ENCODE data around the gene PLEKHA7.

PLEKHA7 gene

DNA sequence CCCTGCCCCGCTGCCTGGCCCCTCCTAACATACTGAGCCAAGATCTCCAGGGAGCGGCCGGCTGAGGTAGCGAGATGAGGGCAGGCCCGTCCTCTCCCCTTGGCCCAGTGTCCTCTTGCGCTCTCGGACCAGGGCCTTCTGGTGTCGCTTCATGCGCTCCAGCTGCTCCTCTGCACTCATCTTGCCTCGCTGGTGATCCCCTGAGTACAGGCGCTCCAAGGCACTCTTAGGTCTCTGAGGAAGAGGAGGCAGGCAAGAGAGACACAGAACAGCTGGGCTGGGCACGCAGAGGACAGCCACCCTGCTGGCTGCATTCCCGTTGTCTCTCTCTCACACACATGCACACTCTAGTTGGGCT, 225.2 kb downstream of the PLEKHA7 start:
- no peak for TF ChIP-seq POLR2AphosphoS5 (IDR thresholded peaks at IDR 0.05; ENCODE audit: low read depth, low read length)
- TF ChIP-seq, protein P1, sequence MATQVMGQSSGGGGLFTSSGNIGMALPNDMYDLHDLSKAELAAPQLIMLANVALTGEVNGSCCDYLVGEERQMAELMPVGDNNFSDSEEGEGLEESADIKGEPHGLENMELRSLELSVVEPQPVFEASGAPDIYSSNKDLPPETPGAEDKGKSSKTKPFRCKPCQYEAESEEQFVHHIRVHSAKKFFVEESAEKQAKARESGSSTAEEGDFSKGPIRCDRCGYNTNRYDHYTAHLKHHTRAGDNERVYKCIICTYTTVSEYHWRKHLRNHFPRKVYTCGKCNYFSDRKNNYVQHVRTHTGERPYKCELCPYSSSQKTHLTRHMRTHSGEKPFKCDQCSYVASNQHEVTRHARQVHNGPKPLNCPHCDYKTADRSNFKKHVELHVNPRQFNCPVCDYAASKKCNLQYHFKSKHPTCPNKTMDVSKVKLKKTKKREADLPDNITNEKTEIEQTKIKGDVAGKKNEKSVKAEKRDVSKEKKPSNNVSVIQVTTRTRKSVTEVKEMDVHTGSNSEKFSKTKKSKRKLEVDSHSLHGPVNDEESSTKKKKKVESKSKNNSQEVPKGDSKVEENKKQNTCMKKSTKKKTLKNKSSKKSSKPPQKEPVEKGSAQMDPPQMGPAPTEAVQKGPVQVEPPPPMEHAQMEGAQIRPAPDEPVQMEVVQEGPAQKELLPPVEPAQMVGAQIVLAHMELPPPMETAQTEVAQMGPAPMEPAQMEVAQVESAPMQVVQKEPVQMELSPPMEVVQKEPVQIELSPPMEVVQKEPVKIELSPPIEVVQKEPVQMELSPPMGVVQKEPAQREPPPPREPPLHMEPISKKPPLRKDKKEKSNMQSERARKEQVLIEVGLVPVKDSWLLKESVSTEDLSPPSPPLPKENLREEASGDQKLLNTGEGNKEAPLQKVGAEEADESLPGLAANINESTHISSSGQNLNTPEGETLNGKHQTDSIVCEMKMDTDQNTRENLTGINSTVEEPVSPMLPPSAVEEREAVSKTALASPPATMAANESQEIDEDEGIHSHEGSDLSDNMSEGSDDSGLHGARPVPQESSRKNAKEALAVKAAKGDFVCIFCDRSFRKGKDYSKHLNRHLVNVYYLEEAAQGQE (IDR thresholded peaks at IDR 0.05; ENCODE audit: insufficient read depth in 1 of 2, low read depth in 2 of 2, low read length in 2 of 2) = no peak
- TF ChIP-seq FOXP2 (optimal IDR thresholded peaks at IDR 0.05; ENCODE audit: borderline replicate concordance, extremely low read depth, extremely low read length, insufficient read depth) = no peak
- TF ChIP-seq TAF1 (IDR thresholded peaks at IDR 0.05; ENCODE audit: borderline replicate concordance, insufficient read depth, low read length) = no peak
- no peak for TF ChIP-seq SIN3A (IDR thresholded peaks at IDR 0.05; ENCODE audit: borderline replicate concordance, insufficient read depth, low read length)

DNA sequence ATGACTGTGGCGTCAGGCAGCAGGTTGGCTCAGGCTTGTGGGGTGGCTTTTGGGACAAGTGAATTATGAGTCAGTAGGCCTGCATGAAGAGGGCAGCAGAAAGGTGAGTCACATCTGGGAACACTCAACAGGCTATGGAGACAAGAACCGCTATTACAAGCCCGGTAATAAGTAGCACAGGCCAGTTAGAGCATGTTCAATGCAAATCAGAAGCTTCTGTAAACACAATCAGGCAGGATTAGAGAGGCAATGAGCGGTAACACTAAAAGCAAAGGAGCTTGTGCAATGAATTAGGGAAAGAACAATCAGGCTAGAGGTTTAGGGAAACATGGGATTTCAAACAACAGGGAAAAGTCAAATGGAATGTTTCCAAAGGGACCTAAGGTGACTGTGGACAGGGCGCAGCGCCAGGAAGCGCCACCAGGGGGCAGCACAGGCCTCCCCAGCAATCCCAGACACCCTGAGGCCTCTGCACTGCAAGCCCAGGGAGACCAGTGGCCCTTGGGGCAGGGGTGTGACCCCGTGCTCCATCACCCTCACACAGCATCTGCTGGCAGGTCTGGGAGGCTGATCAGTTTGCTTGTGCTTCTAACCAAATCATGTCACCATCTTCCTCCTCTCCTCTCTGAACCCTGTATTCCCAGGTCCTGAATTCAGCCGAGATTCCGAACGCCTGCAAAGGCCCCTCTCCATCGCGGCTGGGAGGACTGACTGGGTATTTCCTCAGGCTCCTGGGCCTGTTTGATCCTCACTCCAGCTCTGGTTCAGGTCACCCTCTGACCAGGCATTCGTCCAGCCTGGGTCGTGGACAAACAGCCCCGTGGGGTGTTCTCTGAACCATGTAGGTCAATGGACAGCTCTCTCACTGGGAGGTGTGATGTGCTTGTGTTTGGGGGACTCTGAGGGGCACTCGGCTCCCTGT, 225.8 kb downstream of the PLEKHA7 start:
- TF ChIP-seq TAF1 (IDR thresholded peaks at IDR 0.05; ENCODE audit: borderline replicate concordance, insufficient read depth, low read length) = no peak
- TF ChIP-seq, protein P1 (IDR thresholded peaks at IDR 0.05; ENCODE audit: insufficient read depth in 1 of 2, low read depth in 2 of 2, low read length in 2 of 2) = no peak
- no peak for TF ChIP-seq FOXP2 (optimal IDR thresholded peaks at IDR 0.05; ENCODE audit: borderline replicate concordance, extremely low read depth, extremely low read length, insufficient read depth)
- no peak for TF ChIP-seq SIN3A (IDR thresholded peaks at IDR 0.05; ENCODE audit: borderline replicate concordance, insufficient read depth, low read length)
- no peak for TF ChIP-seq POLR2AphosphoS5 (IDR thresholded peaks at IDR 0.05; ENCODE audit: low read depth, low read length)

DNA sequence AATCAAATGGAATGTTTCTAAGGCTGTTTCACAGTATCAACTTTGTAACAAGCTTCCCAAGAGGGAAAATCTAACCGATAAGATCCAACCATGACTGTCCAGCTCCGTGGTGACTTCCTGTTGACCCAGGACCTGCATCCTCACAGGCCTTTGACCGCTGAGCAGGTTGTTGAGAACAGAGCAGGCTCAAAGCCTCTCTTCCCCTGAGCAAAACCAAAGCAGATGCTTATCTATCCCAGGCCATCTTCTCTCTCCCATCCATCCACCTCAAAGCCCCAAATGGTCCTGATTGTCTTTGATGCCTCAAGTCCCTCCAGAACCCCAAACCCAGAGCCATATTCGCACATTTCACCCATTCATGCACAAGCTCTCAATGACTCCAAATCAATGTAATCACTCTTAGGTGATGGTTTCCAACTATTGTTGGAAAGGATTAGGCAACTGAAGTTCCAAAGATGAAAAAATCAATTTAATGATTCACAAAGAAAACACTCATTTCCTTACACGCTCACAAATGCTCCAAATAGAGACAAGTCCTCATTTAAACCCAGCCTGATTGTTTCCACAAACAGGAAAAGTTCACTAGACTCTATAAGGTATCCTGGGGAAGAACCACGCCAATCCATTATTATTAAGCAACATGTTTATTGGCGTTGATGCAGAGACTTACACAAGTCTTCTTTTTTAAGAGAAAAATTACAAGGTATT, 227.0 kb downstream of the PLEKHA7 start:
- TF ChIP-seq FOXP2 (optimal IDR thresholded peaks at IDR 0.05; ENCODE audit: borderline replicate concordance, extremely low read depth, extremely low read length, insufficient read depth) = no peak
- TF ChIP-seq, protein P1 (IDR thresholded peaks at IDR 0.05; ENCODE audit: insufficient read depth in 1 of 2, low read depth in 2 of 2, low read length in 2 of 2) = no peak
- no peak for TF ChIP-seq POLR2AphosphoS5 (IDR thresholded peaks at IDR 0.05; ENCODE audit: low read depth, low read length)
- no peak for TF ChIP-seq TAF1 (IDR thresholded peaks at IDR 0.05; ENCODE audit: borderline replicate concordance, insufficient read depth, low read length)
- TF ChIP-seq SIN3A (IDR thresholded peaks at IDR 0.05; ENCODE audit: borderline replicate concordance, insufficient read depth, low read length) = no peak

DNA sequence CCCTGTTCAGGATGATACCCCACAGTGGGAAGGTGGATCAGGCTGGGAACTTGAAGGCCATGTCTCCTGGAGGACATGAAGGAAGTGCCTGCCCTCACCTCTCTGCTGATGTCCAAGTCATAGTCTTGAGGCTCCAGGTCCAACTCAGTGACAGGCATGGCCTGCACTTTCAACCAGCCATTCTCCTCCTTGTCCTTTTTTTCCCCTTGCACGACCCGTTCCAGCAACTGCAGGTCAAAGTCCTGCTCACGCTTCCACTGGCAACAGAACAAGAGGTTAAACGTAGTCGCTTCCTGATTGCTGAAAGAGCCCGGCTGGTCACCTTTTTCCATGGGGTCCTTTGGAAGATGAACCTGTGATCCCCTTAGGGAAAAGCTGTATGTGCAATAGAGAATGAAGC, 228.1 kb downstream of the PLEKHA7 start:
- no peak for TF ChIP-seq SIN3A (IDR thresholded peaks at IDR 0.05; ENCODE audit: borderline replicate concordance, insufficient read depth, low read length)
- TF ChIP-seq, protein P1 (IDR thresholded peaks at IDR 0.05; ENCODE audit: insufficient read depth in 1 of 2, low read depth in 2 of 2, low read length in 2 of 2) = no peak
- TF ChIP-seq TAF1 (IDR thresholded peaks at IDR 0.05; ENCODE audit: borderline replicate concordance, insufficient read depth, low read length) = no peak
- TF ChIP-seq POLR2AphosphoS5 (IDR thresholded peaks at IDR 0.05; ENCODE audit: low read depth, low read length) = no peak
- TF ChIP-seq FOXP2 (optimal IDR thresholded peaks at IDR 0.05; ENCODE audit: borderline replicate concordance, extremely low read depth, extremely low read length, insufficient read depth) = no peak

Measured in PFSK-1 (cell line).